Head of caudate nucleus (tissue), 42 donors: ENCODE results near the gene ASCC3.
"Not testable (repeated sequence)": the region's sequence is repeated elsewhere in the genome, so short reads cannot be mapped to it uniquely, and the experiment has no call there.

ENCODE experiments used
- DNase-seq, 42 donors: peaks; one replicate each; pipeline versions ENCODE4 v3.0.0 to v3.0.0-alpha.2; 2020 to 2021; ENCODE audit warnings: mixed read lengths in 7 of 42
- intact Hi-C: fragments of 100-400 bp; cut with DNase I; formaldehyde crosslinking; loops from one replicate; pipeline ENCODE4 v1.15.0; 2022

ASCC3 gene

GRCh38 chr6:100892116-100892515 lies 11.0 kb upstream of the ASCC3 start:
- no peak for DNase-seq
- intact Hi-C loops = no loop called here

DNA sequence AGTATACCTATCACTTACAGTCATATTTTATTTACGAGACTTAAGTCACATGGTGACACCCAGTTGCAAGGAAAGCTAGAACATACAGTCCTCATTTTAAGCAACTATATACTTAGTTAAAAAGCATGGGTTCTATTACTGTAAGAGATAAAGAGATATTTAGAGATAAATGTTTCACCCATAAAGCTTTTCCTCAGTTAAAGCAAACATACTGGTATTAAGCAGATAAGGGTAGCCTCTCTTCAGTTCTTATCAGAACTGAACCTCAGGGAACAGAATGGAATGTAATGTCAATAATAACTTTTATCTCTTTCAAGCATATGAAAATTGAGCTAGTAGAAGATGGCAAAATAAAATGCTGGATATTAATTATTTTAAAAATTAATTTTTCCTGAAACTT lies 9.9 kb upstream of the ASCC3 start:
- intact Hi-C loops = no loop called here
- DNase-seq = no peak

DNA sequence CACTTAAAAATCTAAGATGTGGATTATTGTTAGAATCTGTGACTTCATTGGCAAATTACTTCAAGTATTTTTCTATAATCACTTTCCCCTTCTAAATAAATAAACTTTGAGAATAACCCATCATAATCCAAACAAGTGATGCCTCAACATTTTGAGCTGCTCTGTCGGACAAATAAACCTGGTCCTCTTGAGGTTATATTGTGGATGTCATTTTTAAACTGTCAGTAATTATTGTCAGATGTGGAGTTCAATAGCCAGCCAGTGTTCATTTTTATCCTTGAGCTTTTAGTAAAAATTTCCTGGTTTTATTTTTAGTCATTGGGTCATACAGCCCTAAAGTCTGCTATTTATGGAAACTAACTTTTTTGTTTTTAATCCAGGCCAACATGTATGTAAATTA lies 9.5 kb upstream of the ASCC3 start:
- DNase-seq, intact Hi-C loops: not testable (repeated sequence)

- intact Hi-C loops = no loop called here
- no peak for DNase-seq
Measured at GRCh38 chr6:100889351-100889750, 8.2 kb upstream of the ASCC3 start.

GRCh38 chr6:100886076-100886475 lies 4.9 kb upstream of the ASCC3 start:
- no peak for DNase-seq
- intact Hi-C loops = no loop called here

DNA sequence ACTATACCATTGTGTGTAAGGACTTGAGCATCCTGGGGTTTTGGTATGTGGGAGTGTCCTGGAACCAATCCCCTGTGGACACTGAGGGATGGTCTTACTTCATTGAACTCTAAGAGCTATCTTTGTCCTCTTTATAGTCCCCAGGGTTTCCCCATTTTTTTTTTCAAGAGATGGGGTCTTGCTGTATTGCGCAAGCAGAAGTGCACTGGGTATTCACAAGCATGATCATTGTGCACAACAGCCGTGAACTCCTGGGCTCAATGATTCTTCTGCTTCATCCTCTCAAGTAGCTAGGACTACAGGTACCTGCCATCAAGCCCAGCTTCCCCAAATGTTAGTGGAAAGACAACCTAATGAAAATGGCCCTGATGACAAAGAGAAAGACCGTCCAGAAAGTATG lies 2.2 kb upstream of the ASCC3 start:
- intact Hi-C loops = no loop called here
- no peak for DNase-seq

DNA sequence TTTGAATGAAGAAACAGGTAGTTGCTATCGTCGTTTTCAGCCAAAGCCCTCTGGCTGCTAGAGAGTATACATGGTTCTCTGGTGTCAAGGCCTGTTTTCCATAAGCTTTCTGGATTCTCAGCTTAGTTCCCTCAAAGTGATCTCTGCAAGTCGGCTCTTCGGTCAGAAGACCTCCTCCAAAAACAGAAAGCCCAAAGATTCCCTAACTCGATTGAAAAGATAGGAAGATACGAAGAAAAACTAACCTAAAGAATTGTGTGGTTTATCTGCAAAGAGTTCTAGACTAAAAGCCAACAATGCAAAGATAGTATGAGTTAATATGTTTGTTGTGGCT lies 545 bp upstream of the ASCC3 start:
- no peak for DNase-seq
- intact Hi-C loops = no loop called here

GRCh38 chr6:100880149-100880852 lies 828 bp downstream of the ASCC3 start:
- intact Hi-C loops = no loop called here
- DNase-seq = no peak

- intact Hi-C loops = no loop called here
- DNase-seq = no peak
Measured at GRCh38 chr6:100879317-100879716, 1.8 kb downstream of the ASCC3 start.

DNA sequence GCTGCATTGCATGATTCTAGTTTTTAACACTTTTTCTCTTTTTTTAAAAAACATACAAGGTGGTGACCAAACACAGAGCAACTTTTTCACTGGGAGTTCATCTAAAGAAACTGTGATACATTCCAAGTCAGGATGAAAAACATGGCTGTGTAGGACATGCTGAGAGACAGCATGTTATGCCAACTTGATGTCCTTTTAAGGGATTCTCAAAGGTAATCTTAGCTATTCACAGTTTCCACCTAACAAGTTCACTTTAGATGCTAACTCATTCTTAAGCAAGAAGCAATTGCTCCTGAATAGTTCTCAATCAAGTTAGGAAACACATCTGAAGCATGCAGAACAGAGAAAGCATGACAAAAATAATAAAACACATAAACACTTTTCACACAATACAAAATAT lies 3.3 kb downstream of the ASCC3 start:
- DNase-seq = no peak
- intact Hi-C loops = no loop called here

DNA sequence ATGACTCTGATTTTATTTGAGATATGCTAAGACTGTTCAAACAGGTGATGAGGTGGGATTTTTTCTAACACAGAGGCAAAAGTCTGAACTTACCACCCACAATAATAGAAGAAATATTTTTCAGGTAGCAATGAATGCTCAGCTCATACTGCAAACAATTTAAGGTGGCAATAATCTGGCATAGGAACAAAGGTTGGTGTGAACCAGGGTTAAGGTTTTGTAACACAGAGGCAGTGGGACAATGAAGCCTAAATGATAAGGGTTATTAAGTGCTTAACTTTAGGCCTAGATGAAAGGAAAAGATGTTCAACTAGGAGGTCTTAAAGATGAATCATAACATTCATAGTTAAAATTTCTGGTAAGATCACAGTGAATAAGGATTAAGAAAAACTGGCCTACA lies 4.9 kb downstream of the ASCC3 start:
- DNase-seq = no peak
- intact Hi-C loops = no loop called here

DNA sequence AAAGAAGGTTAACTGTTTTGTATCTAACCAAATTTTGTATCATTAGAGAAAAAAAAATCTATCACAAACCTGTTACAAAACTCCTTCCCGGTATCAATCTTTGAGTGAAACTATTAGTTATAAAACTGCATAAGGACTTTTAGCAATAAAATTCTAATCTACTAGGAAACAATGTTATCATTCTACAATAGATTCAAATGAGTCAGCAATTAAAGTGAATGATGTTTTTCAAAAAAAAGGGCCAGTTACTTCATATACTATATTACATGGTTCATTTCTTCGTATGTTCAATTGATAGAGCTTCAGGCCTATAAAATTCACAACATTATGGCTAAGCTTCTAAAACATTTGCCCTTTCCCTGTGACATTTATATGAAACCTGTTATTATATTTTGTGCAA lies 15.6 kb downstream of the ASCC3 start:
- intact Hi-C loops = no loop called here

GRCh38 chr6:100862063-100862462 lies 19.1 kb downstream of the ASCC3 start:
- intact Hi-C loops = no loop called here
- no peak for DNase-seq

More for the DNA sequence above, 15.6 kb downstream of the ASCC3 start:
- DNase-seq = no peak

GRCh38 chr6:100856146-100856545 lies 25.0 kb downstream of the ASCC3 start:
- intact Hi-C loops = no loop called here
- DNase-seq = no peak

- intact Hi-C loops = no loop called here
- DNase-seq = no peak
Measured at GRCh38 chr6:100851819-100852218, 29.3 kb downstream of the ASCC3 start.

DNA sequence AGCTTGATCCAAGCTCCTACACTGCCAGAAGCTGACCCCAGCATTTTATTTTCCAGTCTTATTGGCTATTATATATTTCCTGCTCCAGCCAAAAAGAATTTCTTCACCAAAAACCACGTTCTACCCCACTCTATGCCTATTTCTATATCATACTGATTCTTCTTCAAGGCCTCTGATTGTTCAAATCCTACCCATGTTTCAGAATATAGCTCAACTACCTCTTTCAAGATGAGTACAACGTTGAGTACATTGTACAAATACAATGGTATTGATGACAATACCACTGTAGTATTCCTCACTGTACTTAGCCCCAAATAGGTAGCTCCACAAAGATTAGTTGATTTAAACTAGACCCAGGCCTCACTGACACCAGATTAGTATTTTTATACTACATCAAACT lies 31.0 kb downstream of the ASCC3 start:
- DNase-seq = no peak
- intact Hi-C loops = no loop called here

- DNase-seq = no peak
- intact Hi-C loops = no loop called here
Measured at GRCh38 chr6:100846276-100846675, 34.9 kb downstream of the ASCC3 start.

DNA sequence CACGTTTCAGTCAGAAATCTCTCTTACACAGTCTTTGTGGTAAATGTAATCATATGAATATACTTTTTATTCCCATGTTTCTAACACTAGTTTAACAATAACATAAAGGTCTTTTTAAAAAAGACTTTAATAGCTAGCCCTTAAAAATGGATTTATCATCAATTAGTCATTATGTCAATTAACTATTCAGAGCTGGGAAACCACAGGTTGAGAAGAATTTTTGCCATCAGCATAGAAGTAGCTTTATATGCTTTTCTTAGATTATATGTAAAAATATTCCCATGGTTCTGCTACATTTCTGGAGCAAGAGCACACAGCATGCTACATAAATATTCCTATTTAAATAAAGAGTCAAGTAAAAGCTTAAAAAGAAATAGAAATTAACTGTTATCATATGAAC lies 35.5 kb downstream of the ASCC3 start:
- intact Hi-C loops = no loop called here
- no peak for DNase-seq

GRCh38 chr6:100839419-100839818 lies 41.7 kb downstream of the ASCC3 start:
- intact Hi-C loops = no loop called here
- DNase-seq = no peak

GRCh38 chr6:100838011-100838410 lies 43.1 kb downstream of the ASCC3 start:
- intact Hi-C loops = no loop called here
- DNase-seq = no peak

- DNase-seq = no peak
Measured at GRCh38 chr6:100833972-100834574, 47.1 kb downstream of the ASCC3 start.

More at GRCh38 chr6:100833972-100834574, 47.1 kb downstream of the ASCC3 start:
- intact Hi-C loops = no loop called here
